Measurements from ENCODE around the gene ALOX5AP. TPM values are rescaled to one million over a fixed set of nuclear protein-coding genes. Genes with fewer than 3 reads are reported as not detected.

The ALOX5AP gene
- total RNA-seq, 3 donors from 2014 or later (not counting 1 experiment from before 2014, with no cell fraction given), result 83.9 to 150 (median 114) TPM

- Mint-ChIP-seq H3K4me3 (peak overlapping the region; percentile 75), H3K36me3 (peaks cover 6% of the 10 kb centered on the region), H3K27ac (peak overlapping the region; percentile 85 to 92), H3K9me3 (peaks cover 0 to 2% of the 10 kb centered on the region in 2 donors), H3K27me3 (ENCODE audit: low read depth in 2 of 2) (no peaks in the 10 kb centered on the region), H3K4me1 (peaks cover 33 to 48% of the 10 kb centered on the region in 2 donors)
- ATAC-seq (peak; percentile 87 to 94 (median 91)), DNase-seq (peak in 1 of 2 donors; percentile 67)
- peak overlapping the region; percentile 64 for H3K27ac ChIP-seq (ENCODE audit: low read length)
- intact Hi-C loops (cut with micrococcal nuclease), result loop anchor here (2.0 kb wide), 1 partner anchor 29 kb away; no protein-coding TSS in a partner anchor
- TF ChIP-seq CTCF (IDR thresholded peaks at IDR 0.05), result no peak
- WGBS (ENCODE audit: insufficient coverage), result 63% methylated on average over 6 of the region's 8 CpGs
- no peaks in the 10 kb centered on the region for H3K36me3 ChIP-seq (ENCODE audit: control insufficient read depth, insufficient read depth, low read length)
- H3K4me3 ChIP-seq (ENCODE audit: low read length), result peak overlapping the region; percentile 8
- no peaks in the 10 kb centered on the region for H3K27me3 ChIP-seq (ENCODE audit: control insufficient read depth, insufficient read depth, low read length)
- H3K4me1 ChIP-seq (ENCODE audit: control insufficient read depth, insufficient read depth, low read length), result peaks cover 18% of the 10 kb centered on the region
- H3K9me3 ChIP-seq (ENCODE audit: control insufficient read depth, insufficient read depth, low read length), result peaks cover 5% of the 10 kb centered on the region
Measured at GRCh38 chr13:30774214-30774730, 38.9 kb downstream of the ALOX5AP start.

GRCh38 chr13:30776661-30777060 lies 41.3 kb downstream of the ALOX5AP start:
- H3K27ac Mint-ChIP-seq, result peak overlapping the region in 1 of 2 donors; percentile 20
- no peak for ATAC-seq

GRCh38 chr13:30779016-30779415 lies 43.7 kb downstream of the ALOX5AP start:
- Histone ChIP-seq H3K4me1 (ENCODE audit: control insufficient read depth, insufficient read depth, low read length) (peaks cover 7% of the 10 kb centered on the region), H3K4me3 (ENCODE audit: low read length) (no peak overlapping the region), H3K27me3 (ENCODE audit: control insufficient read depth, insufficient read depth, low read length) (no peaks in the 10 kb centered on the region), H3K36me3 (ENCODE audit: control insufficient read depth, insufficient read depth, low read length) (no peaks in the 10 kb centered on the region), H3K9me3 (ENCODE audit: control insufficient read depth, insufficient read depth, low read length) (peaks cover 5% of the 10 kb centered on the region), H3K27ac (ENCODE audit: low read length) (no peak overlapping the region)
- TF ChIP-seq CTCF (IDR thresholded peaks at IDR 0.05), result no peak
- H3K27ac Mint-ChIP-seq, result no peak overlapping the region
- intact Hi-C loops (cut with micrococcal nuclease), result no loop called here
- H3K27me3 Mint-ChIP-seq (ENCODE audit: low read depth in 2 of 2), result no peaks in the 10 kb centered on the region
- H3K9me3 Mint-ChIP-seq, result no peaks in the 10 kb centered on the region
- DNase-seq (no peak), ATAC-seq (no peak)
- H3K4me3 Mint-ChIP-seq, result no peak overlapping the region
- 83% methylated on average over 5 of the region's 5 CpGs for WGBS (ENCODE audit: insufficient coverage)
- H3K4me1 Mint-ChIP-seq, result peaks cover 15 to 17% of the 10 kb centered on the region in 2 donors
- H3K36me3 Mint-ChIP-seq, result peaks cover 6% of the 10 kb centered on the region

More at GRCh38 chr13:30776661-30777060, 41.3 kb downstream of the ALOX5AP start:
- Histone ChIP-seq H3K4me1 (ENCODE audit: control insufficient read depth, insufficient read depth, low read length) (peaks cover 18% of the 10 kb centered on the region), H3K9me3 (ENCODE audit: control insufficient read depth, insufficient read depth, low read length) (peaks cover 5% of the 10 kb centered on the region), H3K36me3 (ENCODE audit: control insufficient read depth, insufficient read depth, low read length) (no peaks in the 10 kb centered on the region), H3K27me3 (ENCODE audit: control insufficient read depth, insufficient read depth, low read length) (no peaks in the 10 kb centered on the region), H3K27ac (ENCODE audit: low read length) (no peak overlapping the region), H3K4me3 (ENCODE audit: low read length) (no peak overlapping the region)
- peaks cover 33 to 39% of the 10 kb centered on the region in 2 donors for H3K4me1 Mint-ChIP-seq
- H3K4me3 Mint-ChIP-seq, result no peak overlapping the region
- TF ChIP-seq CTCF (IDR thresholded peaks at IDR 0.05), result no peak
- peaks cover 6% of the 10 kb centered on the region for H3K36me3 Mint-ChIP-seq
- no peaks in the 10 kb centered on the region for H3K27me3 Mint-ChIP-seq (ENCODE audit: low read depth in 2 of 2)
- no peak for DNase-seq
- WGBS (ENCODE audit: insufficient coverage), result 94% methylated on average over 2 of the region's 2 CpGs
- intact Hi-C loops (cut with micrococcal nuclease), result no loop called here
- H3K9me3 Mint-ChIP-seq, result peaks cover 0 to 2% of the 10 kb centered on the region in 2 donors

GRCh38 chr13:30779608-30780007 lies 44.3 kb downstream of the ALOX5AP start:
- DNase-seq (no peak), ATAC-seq (no peak)
- Histone ChIP-seq H3K36me3 (ENCODE audit: control insufficient read depth, insufficient read depth, low read length) (no peaks in the 10 kb centered on the region), H3K4me1 (ENCODE audit: control insufficient read depth, insufficient read depth, low read length) (peaks cover 3% of the 10 kb centered on the region), H3K9me3 (ENCODE audit: control insufficient read depth, insufficient read depth, low read length) (peaks cover 2% of the 10 kb centered on the region), H3K27me3 (ENCODE audit: control insufficient read depth, insufficient read depth, low read length) (no peaks in the 10 kb centered on the region), H3K4me3 (ENCODE audit: low read length) (no peak overlapping the region), H3K27ac (ENCODE audit: low read length) (no peak overlapping the region)
- H3K27ac Mint-ChIP-seq, result no peak overlapping the region
- WGBS (ENCODE audit: insufficient coverage), result 92% methylated on average over 3 of the region's 3 CpGs
- H3K4me3 Mint-ChIP-seq, result no peak overlapping the region
- peaks cover 6% of the 10 kb centered on the region for H3K36me3 Mint-ChIP-seq
- no peaks in the 10 kb centered on the region for H3K27me3 Mint-ChIP-seq (ENCODE audit: low read depth in 2 of 2)
- no peak for TF ChIP-seq CTCF (IDR thresholded peaks at IDR 0.05)
- H3K4me1 Mint-ChIP-seq, result peaks cover 9 to 11% of the 10 kb centered on the region in 2 donors
- intact Hi-C loops (cut with micrococcal nuclease), result no loop called here
- no peaks in the 10 kb centered on the region for H3K9me3 Mint-ChIP-seq

Data from natural killer cell (primary cell).